ENCODE measurements around the gene BCORL1.

DNA sequence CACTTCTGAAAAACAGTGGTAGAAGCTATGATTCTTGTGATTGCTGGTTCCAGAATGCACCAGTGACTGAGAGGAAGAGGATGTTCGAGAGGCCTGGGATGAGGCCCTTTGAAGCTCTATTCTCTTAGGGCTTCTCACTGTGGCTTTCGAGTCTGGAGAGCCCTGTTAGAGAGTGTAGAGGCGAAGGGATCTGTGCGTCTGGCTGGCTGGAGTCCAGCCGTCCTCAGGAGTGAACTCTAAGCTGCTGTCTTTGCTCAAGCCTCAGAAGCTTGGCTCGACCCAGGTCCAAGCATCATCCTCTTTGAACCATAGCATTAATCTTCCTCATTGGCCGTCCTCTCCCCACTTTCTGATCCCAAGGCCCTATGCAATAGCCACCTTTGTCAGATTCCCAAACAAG, 76.2 kb downstream of the BCORL1 start:
- TF ChIP-seq, protein P1, sequence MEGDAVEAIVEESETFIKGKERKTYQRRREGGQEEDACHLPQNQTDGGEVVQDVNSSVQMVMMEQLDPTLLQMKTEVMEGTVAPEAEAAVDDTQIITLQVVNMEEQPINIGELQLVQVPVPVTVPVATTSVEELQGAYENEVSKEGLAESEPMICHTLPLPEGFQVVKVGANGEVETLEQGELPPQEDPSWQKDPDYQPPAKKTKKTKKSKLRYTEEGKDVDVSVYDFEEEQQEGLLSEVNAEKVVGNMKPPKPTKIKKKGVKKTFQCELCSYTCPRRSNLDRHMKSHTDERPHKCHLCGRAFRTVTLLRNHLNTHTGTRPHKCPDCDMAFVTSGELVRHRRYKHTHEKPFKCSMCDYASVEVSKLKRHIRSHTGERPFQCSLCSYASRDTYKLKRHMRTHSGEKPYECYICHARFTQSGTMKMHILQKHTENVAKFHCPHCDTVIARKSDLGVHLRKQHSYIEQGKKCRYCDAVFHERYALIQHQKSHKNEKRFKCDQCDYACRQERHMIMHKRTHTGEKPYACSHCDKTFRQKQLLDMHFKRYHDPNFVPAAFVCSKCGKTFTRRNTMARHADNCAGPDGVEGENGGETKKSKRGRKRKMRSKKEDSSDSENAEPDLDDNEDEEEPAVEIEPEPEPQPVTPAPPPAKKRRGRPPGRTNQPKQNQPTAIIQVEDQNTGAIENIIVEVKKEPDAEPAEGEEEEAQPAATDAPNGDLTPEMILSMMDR (conservative IDR thresholded peaks at IDR 0.05 in 1 of 2, IDR thresholded peaks at IDR 0.05 in 1 of 2; ENCODE audit: low read depth in 1 of 2, low read length in 2 of 2), result no peak
- no peak for TF ChIP-seq EZH2 (IDR thresholded peaks at IDR 0.05; ENCODE audit: low read length, missing control alignments)

Measured in fibroblast of lung (primary cell).